HG02884 (cell line): ENCODE measurements around the gene CCDC51.

Source experiments
- ATAC-seq: cut with Tn5 transposase; IDR thresholded peaks from one replicate; pipeline ENCODE4 v1.9.1; 2021; ENCODE audit warnings: mild to moderate bottlenecking, moderate library complexity; ENCODE audit not compliant: unreplicated experiment

CCDC51 gene

DNA sequence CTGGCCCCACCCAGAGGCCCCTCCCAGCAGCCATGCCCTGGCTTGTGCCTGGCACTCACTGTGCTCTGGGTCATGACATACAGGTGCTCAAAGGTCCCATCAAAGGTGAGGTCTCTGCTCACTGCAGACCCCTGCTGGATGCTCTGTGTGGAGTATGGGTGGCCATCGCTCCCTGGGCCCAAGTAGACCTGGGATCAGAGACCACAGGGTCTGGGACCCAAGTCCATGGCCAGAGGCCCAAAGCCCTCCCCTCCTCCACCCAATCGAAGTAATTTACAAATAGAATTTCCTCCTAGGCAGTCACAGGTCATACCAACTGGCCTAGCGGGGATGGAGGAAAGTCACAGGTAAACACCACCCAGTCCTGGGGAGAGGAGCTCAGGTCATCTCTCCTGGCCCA, 17.6 kb downstream of the CCDC51 start:
- no peak for ATAC-seq

DNA sequence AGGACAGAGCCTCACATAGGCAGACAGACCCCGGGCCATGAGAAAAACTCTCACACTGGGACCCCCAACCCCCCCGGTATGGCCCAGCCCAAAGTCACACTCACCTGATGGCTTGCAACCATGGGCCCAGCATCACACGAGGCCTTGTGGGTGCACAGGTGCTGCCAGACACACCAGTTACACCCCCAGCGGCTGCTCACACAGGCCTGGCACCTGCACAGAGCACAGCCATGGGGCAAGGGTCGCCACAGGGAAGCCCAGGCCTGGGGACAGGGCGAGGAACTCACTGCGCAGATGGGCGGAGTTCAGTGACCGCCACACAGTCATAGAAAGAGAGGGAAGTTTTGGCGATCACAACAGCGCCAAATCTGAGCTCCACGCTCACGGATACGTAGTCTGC, 19.4 kb downstream of the CCDC51 start:
- no peak for ATAC-seq

DNA sequence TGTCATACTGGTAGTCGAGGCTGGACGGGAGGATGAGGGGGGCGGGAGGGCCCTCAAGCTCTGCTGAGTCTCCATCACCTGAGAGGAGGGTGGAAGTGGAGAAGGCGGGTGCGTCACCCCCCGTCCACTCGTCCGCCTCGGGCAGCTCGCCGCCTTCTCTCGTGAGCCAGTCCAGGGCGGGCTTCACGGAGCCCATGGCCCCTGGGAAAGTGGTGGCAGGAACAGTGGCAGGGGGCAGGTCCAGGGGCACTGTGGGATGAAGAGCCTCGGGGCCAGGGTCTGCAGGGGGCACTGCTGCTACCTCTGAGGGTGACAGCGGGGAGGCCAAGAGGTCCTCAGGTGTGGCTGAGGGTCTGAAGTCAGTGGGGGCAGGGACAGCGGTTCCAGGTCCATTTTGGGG, 20.3 kb downstream of the CCDC51 start:
- no peak for ATAC-seq

DNA sequence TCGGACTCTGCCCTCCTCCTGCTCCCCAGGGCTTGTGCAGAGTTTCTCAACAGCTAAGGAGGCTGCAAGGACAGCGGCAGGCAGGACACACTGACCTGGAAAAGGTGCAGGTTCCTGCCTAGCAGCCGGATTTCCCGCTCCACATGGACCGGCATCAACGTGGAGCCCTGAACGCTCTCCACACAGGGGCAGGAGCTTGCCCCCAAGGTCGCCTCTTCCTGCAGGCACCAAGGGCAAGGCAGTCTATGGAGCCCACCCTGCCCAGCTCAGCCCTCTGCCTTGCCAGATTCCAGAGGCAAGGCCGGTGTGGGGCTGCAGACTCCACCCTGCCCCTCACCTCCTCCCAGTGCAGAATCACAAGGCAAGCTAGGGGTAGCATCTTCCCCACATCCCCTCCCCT, 20.8 kb downstream of the CCDC51 start:
- no peak for ATAC-seq

DNA sequence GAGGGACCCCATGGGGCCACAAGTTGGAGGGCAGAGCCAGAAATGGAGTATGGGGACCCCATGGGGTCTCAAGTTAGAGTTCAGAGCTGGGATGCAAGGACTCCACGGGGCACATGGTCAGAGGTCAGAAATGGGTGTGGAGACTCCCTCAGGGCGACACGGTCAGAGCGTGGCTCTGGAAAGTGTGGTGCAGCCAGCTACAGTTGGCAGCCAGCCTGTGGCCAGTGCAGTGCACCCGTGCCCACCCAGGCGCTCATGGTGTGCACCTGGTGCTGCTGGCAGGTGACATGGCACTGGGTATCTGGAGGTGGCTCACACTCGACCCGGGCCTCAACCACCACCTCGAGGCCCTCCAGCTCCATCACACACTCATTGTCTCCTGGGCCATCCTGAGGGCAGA, 21.3 kb downstream of the CCDC51 start:
- no peak for ATAC-seq

DNA sequence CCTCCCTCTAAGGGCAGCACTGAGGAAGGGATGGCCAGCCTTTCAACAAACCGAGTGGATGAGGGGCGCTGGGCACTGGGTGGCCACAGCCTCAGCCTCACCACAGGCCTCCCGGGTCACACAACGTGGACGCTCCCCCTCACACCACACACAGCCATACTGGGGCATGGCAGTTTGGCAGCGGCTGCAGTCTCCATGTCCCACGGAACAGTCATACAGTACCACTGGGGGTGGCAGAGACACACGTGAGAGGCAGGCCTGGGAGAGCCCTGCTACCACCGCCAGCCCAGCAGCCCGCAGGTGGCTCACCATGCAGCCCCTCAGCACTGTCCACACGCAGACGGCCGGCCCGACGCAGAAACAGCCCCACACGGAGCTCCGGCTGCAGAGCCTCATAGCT, 21.8 kb downstream of the CCDC51 start:
- ATAC-seq = no peak

DNA sequence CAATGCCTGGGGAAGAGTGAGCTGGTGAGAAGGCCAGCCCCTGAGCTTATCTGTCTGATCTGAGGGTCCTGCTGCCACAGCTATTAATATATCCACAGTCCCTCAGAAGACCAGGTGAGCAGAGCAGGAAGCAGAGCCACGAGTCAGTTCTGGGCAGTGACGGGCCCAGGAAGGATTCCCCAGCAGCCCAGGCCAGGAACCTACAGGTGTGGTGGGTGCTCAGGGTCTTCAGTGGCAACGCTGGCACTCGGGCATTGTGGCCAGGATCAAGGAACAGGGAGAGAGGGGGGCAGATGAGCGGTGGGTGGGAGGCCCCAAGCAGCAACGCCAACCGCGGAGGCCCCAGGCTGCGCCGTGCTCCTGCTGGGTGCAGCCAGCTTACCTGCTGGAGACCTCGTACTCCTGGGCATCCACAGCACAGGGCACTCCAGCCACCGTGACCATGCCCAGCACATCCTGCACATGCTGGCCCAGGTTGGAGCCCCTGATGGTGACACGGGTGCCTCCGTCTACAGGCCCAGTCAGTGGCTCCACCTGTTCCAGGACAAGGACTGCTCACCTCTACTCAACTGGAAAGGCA, 22.3 kb downstream of the CCDC51 start:
- ATAC-seq = no peak

DNA sequence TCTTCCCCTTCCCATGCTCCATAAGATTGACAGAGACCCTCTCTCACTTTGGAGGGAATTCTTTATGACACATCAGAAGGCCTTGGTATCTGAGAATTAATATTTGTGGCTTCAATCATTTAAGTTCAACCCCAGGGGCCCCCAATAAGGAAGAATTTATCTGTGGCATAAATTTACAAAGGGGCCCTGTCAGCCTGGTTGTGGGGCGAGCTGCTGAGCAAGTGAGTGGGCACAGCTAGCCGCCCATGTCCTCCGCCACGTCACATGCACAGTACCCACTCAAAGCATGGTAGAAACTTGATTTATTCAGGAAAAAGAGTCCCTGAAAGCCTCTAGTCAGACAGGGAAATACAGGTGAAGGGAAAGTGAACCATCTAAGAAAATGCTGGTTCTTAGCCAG, 23.4 kb downstream of the CCDC51 start:
- ATAC-seq = no peak

DNA sequence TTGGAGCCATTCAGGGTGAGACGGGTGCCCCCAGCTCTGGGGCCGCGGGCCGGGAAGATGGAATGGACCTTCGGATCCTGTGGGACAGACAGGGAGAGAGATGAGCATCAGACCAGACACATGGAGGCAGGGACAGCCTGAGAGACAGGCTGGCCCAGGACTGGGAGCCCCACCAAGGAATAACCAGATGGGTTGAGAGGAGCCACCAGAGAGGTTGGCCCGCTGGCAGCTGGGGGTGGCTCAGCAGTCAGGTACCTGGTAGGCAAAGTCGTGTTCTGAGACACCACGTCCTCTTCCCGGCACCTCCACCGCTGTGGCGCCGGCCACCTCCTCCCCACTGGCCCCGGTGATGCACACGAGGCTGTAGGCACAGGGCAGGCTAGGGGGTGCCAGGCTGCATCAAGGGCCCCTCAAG, 23.8 kb downstream of the CCDC51 start:
- ATAC-seq = no peak

DNA sequence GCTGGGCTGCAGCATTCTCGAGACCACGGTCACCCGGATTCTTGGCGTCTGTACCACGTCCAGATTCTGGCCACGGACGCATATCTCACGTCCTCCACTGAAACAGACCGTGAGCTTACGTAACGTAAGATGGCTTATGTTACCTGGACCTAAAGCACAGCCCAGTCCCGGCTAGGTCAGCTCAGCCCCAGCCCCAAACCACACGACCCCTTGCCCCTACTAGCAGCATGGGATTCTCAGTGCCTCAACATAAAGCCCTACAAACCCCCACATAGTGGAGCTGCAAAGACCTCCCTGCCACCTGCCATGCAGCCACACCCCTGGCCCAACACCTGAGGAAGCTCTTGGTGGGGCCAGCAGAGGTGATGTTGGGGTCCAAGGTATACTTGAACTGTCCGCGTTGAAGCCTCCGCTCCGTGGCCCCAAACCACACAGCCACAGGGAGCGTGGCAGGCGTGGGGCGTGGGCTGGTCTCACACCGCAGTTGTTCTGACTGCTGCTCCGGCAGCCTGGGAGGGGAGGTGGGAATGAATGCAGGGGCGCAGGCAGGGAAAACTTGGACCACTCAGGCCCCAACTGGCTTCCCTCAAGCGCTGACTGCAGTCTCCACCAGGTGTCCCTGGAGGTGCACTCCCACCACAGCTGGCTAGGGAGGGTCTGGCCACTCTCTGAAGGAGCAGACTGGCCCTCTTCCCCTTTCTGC, 24.5 kb downstream of the CCDC51 start:
- no peak for ATAC-seq

DNA sequence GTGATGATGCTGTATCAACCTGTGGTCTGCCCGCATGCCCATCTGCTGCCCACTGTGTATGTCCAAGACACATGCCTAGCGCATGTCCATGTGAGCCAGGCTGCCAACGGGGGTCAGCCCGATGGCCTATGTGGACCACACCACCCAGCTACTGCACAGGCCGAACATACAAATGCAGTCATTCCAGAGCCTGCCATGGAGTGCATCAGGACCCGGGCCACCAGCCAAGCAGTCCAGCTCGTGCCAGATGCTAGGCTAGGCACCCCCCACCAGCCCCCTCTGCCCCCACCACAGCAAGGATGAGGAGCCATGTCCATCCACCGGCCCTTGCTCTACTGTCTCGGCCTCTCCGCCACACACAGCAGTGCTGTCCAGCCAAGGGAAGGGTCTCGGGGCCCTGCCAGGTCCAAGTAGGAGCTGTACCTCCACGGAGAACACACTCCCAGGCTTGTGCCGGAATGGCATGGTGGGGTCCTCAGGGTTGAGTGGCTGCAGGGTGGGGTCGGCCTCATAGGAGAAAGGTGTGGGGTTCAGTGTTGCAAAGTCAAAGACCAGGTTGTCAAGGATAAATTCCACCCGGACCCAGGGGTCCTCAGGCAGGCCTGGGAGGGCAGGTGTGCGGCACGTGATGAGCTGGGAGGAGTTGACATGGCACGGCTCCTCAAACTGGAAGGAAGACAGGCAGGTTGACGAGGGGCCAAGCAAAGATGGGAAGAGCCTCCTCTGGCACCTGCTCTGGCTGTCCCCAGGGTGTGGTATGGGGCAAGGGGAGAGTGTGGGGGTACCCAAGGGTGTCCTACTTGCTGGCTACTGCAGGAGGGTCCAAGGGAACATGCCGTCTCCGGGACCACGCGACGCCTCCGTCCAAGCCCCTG, 25.3 kb downstream of the CCDC51 start:
- no peak for ATAC-seq

DNA sequence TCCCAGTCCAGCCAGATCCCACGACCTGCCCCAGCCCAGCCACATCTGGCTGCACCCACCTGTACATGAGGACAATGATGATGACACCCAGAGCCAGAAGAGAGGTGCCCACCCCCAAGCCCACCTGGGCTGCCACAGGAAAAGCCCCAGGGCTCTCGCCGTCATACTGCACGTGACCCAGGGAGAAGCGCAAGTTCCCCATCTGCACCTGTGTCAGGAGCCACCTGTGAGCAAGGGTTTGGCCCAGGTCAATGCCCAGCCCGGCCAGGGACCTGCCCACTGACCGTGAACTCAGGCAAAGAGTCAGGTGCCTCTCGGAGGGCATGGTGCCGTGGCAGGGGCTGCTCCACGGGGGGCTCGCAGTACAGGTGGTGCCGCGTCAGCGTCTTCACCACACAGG, 26.3 kb downstream of the CCDC51 start:
- no peak for ATAC-seq

DNA sequence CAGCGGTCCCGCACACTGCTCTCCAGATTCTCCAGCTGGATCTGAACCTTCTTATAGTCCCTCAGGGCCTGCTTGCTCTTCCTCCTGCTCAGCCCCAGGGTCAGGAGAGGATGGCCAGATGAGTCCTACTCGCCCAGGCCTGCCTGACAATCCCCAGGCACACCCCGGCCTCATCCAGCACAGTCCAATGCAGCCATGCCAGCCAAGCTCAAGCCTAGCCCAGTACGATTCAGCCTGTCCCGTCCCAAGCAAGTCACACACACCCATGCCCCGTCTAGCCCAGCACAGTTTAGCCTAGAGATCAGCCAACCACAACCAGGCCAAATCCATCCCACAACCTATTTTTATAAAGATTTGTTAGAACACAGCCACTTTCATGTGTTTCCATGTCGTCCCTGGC, 26.8 kb downstream of the CCDC51 start:
- no peak for ATAC-seq

DNA sequence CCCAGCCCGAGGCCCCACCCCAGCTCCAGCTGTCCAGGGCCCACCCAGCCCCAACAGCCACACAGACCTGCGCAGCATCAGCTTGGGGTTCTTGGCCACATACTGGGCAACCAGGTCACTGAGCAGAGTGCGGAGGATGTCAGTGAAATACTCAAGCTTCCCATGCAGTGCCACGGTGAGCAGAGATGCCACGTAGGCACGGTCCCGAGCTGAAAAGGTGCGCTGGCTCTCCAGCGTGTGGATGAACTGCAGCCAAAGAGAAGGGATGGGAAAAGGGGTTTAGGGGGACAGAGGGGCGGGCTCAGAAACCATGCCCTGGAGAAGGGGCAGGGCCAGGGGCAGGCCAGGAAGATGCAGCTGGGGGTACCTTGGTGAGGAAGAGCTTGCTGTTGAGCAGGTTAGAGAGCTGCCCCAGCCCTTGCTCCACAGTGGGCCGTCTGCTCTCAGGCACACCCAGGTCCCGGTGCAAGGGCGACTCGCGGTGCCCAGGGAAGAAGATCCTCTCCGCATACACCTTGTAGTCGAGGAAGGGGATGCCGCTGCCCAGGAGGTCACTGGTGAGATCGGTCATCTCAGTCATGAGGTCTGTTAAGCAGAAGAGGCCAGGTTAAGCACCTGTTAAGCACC, 27.4 kb downstream of the CCDC51 start:
- ATAC-seq = no peak

DNA sequence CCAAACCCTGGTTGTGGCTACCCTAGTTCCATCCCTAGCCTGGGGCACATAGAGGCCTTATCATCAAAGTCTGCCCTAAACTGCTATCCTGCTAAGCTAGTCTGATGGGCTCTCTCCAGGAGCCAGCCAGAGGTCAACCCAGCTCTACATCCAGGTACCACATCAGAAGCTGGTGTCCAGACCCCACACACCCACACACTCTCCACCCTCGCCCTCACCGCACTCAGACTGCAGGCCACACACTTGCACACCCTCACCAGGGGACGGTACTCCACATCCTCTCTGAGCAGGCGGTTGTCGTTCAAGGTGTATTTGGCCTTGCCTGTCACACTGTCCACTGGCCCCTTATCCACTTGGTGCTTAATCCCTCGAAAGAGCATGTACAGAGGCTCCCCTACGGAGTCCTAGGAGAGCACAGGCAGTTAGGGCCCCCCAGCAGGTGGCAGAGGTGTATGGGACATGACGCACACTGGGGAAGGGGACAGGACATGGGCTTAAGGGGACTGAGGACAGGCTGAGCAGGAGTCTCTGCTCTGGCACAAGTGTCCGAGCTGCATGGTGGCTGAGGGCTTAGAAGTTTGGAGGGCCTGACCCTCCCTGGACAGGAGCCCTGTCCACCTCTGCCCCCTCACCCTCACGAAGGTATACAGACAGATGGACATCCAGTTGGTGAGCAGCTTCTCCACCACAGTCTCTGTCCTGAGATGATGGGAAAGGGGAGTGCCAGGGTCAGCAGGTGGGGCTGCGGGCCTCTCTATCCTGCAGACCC, 28.1 kb downstream of the CCDC51 start:
- ATAC-seq = no peak

DNA sequence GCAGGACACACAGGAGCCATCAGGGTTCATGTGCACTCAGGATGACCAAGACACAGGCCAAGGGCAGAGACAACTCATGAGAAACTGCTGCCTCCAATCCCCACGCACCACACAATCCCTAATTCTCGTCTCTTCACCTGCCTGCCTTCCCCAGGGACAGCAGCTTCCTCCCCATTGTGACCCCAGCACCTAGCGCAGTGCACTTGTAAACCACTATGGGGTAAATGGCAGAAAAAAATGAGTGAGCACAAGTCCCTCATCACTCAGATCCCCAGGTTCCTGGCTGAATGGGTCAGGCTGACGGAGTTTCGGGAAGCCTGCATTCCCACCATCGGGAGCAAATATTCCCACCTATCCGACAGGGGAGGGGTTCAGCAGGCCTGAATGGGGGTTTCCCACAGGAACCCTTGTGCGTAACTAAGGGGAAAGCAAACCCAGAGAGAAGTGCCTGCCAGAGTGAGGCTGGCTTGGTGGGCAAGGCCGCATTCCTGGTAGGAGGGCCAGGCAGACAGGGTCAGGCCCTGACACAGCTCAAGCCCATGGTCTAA, 28.8 kb downstream of the CCDC51 start:
- ATAC-seq = no peak

DNA sequence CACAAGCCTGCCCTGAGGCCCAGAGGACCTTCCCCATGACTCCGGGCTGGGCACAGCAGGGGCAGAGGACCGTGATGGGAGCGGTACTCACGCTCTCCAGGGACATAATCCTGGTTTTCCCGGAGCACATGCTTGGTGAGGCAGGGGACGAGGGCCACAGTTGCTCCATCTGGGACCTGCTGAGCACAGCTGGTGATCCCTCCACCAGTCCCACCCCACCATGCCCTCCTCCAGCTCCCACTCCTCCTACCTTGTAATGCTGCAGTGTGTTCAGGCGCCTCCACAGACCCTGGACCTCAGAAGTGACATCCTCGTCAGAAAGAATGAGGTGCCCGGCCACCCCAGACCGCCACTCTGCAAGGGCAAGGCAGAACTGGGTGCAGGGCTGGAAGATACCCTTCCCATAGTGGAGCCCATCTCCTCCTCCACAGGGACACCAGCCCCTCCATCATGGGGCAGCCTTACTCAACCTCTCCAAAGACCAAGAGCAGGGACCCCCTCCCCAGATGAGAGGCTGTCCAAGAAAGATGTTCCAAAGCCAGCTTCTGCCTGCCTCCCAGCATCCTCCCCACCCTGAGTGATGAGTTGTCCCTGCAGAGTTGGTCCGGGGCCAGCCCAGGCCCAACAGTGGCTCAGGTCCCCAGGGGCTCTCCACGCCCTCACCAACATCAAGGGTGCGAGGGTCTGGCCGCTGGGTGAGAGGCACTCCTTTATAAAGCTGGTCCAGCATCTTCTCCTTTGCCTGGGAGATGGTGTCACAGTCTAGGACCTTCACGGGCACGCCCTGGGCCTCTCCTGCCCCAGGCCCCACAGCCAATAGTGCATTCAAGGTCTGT, 29.5 kb downstream of the CCDC51 start:
- ATAC-seq = no peak

DNA sequence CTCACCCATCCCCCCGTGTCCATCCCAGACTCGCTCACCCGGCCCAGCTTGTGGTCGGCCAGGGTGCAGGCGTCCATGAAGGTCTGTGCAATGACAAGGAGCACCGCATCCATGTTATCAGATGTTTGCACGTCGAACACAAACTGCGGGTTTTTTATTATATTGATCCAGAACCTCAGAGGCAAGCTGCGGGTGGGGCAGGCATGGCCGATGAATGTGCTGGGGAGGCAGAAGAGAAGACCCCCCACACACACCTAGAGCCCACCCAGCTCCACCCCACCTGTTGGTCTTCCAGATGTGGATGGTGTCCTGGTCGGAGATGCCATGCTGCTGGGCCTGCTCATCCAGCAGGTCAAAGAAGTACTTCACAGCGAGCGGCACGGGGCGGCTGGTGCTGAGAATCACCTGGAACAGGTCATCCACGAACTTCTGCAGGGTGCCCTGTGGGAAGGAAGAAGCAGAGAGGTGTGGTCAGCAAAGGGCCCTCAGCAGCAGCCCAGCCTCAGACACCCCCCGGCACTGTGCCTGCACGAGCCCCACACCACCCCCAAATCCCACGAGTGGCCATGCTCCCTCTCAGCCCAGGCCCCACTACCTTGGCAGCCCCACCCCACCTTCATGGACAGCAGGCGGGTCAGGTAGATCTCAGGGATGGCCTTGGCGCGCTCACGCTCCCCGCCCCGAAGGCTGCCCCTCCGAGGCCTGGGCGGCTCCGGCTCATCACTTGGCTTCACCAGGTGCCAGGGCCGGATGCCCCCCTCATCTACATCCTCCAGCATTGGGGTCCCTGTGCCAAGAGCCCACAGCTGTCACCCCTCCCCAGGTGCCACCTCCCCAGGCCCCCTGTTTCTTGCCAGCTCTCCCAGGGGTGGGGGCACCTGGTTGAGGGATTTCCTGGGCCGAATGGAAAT, 30.4 kb downstream of the CCDC51 start:
- ATAC-seq = no peak

DNA sequence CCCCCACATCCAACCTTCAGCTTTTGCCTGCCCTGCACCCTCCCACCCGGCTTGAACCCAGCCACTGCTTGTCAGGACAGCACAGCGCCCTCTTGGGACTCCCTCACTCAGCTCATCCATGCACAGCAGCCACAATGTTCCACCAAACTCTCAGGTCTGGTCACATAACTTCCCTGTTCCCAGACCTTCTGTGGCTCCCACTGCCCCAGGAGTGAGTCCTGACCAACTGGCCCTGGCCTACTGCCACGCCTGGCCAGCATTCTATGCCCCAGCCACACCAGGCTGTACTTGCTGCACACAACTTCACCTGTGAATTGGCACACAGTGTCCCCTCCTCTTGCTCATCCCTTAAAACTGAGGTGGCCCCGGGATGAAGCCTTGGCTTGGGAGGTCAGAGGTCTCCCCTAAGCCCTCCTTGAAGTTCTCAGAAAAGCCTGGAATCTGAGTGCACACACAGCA, 31.1 kb downstream of the CCDC51 start:
- ATAC-seq = no peak
